HG03378 (cell line): ENCODE data around the gene THAP8.
"Not testable (repeated sequence)": the region's sequence is repeated elsewhere in the genome, so short reads cannot be mapped to it uniquely, and the experiment has no call there.

Source experiments
- ATAC-seq: cut with Tn5 transposase; IDR thresholded peaks from one replicate; pipeline ENCODE4 v1.9.1; 2021; ENCODE audit warnings: mild to moderate bottlenecking, moderate library complexity; ENCODE audit not compliant: unreplicated experiment

The THAP8 gene

DNA sequence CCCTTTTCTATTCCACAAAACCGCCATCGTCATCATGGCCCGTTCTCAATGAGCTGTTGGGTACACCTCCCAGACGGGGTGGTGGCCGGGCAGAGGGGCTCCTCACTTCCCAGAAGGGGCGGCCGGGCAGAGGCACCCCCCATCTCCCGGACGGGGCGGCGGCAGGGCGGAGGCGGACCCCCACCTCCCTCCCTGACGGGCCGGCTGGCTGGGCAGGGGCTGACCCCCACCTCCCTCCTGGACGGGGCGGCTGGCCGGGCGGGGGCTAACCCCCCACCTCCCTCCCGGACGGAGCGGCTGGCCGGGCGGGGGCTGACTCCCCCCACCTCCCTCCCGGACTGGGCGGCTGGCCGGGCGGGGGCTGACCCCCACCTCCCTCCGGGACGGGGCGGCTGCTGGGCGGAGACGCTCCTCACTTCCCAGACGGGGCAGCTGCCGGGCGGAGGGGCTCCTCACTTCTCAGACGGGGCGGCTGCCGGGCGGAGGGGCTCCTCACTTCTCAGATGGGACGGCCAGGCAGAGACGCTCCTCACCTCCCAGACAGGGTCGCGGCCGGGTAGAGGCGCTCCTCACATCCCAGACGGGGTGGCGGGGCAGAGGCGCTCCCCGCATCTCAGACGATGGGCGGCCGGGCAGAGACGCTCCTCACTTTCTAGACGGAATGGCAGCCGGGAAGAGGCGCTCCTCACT, 14.9 kb upstream of the THAP8 start:
- ATAC-seq, result not testable (repeated sequence)

DNA sequence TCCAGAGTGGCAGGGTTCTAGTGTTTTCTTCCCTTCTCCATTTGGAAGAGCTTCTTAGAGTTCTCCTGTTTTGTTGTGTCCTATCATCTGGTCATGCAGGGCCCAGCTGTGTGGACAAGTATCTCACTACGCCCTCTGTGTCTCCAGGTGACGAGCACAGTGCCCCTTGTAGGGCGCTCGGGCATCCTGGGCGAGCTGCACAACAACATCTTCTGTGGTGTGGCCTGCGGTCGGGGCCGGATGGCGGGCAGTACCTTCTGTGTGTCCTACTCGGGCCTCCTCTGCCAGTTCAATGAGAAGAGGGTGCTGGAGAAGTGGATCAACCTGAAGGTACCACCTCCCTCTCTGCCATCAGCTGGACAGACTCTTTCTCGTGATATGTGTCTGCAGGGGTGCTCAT, 13.6 kb upstream of the THAP8 start:
- no peak for ATAC-seq

DNA sequence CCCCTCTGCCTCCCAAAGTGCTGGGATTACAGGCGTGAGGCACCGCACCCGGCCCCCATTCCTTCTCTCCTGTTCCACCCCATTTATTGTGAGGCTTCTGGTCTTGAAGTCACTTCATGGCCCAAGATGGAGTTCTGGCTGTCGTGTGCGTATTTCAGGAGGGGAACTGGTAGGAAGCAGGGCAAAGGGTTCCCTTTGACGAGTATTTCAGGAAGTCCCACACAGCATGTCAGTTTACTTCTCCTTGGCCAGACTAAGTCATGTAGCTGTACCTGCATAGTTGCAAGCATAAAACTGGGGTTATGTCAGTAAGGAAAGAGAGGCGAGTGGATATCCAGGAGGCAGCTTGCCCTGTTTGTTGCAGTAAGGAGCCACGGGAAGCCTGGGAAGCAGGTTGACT, 10.7 kb upstream of the THAP8 start:
- no peak for ATAC-seq

DNA sequence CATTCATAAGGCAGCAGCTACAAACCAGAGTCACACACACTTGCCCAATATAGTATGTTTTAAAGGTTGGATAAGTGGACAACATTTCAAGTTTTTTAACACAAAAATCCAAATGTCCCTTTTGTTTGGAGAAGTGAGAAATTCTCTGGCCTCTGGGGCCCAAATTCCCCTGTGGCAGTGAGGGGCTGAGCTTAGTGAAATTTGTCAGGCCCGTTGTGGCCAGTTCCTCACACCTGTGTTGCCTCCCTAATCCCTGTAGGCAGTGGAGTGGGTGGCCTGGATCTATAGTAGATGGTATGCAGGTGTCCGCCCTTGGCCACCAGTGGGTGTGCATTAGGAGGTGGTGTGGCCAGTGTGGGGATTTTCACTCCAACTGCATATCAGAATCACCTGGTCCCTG, 7.3 kb upstream of the THAP8 start:
- ATAC-seq, result no peak

DNA sequence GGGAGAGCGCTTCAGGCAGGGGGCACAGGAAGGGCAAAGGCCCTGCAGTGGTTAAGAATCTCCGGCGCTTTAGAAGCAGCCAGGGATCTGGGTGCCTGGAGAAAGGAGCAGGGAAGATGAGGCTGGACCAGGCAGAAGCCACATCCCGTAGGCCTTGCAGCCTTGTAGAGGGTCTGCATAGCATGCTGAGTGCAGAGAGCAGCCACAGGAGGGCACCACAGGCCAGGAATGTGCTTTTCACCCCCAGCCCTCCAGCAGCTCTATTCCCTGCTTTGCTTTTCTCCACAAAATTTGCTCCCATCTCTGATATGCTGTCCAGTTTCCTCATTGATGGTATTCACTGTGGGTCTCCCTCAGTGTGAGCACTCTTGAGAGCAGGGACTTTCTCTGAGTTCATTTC, 6.3 kb upstream of the THAP8 start:
- ATAC-seq, result no peak

DNA sequence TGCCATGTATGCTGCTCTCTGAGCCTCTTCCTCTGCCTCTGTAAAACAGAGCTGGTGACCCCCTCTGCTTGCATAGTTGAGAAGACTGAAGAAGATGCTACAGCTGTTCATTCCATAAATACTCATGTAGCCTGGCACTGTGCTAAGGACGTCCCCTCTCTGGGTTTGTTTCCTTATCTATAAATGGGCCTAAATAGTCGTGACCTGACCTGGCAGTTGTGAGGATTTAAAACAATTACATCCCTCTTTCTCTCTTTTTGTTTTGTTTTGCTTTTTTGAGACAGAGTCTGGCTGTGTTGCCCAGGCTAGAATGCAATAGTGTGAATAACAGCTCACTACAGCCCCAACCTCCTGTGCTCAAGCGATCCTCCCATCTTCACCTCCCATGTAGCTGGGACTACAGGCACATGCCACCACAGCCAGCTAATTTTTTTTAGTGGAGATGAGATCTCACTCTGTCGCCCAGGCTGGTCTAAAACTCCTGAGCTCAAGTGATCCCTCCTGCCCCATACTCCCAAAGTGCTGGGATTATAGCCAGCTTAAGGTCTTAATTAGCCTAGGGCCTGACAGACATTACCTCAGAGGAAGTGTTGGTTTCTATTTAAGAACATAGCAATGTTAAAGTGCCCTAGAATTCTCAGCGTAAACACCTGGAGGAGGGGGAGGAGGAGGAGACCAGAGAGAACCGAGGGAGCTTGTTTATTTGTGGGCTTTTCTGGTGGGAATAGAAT, 5.3 kb upstream of the THAP8 start:
- no peak for ATAC-seq

DNA sequence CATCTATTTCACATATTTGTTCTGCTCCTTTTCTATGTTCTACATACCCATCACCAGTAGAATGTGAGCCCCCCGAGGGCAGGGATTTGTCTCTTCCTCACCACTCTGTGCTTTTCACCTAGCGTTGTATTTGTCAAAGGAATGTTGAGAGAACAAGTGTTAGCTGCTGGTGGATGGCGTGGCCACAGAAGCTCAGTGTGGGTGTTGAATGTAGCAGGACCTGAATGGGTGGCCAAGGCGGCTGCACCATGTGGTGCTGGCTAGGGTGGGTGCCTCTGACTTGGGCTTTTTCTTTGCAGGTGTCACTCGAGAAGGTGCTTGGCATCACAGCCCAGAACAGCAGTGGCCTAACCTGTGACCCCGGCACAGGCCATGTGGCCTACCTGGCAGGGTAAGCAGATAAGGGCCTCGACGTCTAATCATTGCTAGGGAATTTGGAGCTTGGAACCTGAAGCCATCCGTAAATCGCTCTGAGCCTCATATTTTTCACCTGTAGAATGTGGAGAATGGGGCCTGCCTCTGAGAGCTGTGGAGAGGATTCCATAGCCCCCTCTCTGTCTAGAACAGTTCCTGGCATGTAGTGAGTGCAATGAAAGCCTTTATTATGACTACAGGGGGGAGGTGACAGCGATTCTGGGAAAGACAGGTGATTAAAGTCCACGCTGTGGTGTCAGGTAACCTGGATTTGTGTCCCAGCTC, 4.5 kb upstream of the THAP8 start:
- ATAC-seq, result no peak

DNA sequence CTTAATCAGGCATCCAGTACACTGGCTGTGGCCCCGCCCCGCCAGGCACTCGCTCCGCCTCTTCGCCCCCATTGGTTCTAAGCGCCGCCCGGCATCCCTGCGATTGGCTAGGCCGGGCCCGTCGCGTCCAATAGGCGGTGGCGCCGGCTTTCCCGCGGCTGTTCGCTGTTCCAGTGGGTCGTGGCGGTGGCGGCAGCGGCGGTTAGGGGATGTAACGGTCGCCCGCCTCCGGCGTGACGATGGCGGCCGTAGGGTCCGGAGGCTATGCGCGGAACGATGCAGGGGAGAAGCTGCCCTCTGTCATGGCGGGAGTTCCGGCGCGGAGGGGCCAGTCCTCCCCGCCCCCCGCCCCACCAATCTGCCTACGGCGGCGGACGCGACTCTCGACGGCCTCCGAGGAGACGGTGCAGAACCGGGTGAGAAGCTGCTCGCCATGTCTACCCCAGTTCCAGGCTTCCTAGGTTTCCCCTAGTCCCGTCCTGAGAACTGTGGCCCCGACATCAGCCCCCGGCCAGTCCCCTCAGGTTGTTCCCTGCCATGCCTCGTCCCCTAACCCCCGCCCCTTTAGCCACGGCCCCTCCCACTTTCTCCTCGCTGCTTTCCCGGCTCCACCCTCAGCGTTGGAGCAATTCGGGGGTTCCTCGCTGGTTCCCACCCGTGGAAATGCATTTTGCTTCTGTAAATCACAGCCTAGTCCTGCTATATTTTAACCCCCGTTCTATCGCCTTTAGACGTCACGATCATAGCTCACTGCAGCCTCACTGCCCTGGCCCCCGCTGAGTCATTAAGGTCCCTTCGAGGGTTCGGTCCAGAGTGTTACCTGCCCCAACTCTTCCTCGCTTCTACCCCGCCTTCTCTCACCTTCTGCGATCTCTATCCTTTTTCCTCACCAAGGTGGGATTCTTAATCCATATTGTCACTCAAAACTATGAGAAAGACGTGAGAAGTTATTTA, 925 bp upstream of the THAP8 start, which contains the start of gene WDR62:
Gene WDR62, plus strand, starts transcription at position 165 of the 954 bp plus-strand sequence. Its CDS starts 75 bp downstream, at position 240.
- peak; percentile 69 for ATAC-seq

DNA sequence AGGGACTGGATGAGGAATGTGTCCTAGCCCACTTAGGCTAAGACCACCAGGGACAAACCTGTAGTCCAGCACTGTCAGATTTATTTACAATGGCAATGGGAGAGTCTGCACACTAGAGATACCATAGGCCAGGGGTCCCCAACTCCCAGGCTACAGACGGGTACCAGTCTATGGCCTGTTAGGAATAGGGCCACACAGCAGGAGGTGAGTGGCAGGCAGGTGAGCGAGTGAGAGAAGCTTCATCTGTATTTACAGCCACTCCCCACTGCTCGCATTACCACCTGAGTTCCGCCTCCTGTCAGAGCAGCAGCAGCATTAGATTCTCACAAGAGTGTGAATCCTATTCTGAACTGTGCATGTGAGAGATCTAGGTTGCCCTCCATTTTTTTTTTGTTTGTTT, 2.4 kb downstream of the THAP8 start:
- no peak for ATAC-seq

DNA sequence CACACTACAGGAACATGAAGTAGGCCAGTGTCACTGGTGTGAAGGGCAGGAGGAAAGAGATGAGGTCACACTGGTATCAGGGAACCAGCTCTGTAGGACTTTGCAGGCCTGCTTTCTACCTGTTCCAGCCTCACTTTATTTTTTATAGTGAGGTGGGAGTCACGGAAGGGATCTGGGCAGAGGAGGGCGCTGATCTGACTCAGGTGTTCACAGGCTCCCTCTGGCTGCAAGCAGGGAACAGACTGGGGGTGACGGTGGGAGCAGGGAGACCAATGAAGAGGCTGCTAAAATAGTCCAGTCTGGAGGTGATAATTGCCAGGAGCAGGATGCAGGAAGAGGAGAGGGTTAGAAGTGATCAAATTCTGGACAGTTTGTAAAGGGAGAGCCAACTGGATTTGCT, 2.8 kb downstream of the THAP8 start:
- ATAC-seq, result no peak

DNA sequence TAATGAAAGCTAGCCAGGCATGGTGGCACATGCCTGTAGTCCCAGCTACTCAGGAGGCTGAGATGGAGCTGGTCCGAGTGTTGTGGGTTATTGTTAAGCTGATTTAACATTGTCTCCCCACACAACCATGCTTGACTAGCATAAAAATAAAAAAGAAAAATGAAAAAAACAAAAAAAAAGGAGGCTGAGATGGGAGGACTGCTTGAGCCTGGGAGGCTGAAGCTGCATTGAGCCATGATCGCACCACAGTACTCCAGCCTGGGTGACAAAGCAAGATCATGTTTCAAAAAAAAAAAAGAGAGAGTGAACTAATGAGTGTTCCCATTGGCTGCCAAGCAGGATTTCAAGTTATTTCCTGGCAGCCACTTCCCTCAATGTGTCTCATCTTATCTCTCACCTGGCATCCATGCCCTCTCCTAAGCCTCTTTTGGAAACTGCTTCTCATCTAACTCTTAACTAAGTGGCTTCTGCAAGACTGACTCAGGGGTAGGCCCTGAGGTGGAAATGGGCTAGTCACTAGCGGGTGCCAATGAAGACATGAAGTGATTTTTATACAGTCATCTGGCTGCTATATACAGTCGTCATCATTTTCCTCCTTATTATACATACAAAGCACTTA, 4.9 kb downstream of the THAP8 start:
- ATAC-seq, result no peak

DNA sequence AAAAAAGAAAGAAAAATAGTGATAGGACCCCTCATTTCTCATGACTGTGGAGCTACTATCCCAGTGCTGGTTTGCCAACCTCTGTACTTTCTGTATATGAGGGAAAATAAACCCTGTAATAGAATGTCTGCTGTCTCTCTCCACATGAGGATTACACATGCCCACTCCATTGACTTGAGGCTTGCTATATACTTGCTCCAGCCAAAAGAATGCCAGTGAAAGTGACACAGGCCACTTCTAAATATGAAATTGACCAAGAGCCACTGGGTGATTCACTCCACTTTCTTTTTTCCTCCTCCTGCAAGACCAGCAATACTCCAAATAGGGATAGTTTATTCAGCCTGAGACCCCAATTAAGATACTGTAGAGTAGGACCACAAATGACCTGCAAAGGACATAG, 6.2 kb downstream of the THAP8 start:
- no peak for ATAC-seq

DNA sequence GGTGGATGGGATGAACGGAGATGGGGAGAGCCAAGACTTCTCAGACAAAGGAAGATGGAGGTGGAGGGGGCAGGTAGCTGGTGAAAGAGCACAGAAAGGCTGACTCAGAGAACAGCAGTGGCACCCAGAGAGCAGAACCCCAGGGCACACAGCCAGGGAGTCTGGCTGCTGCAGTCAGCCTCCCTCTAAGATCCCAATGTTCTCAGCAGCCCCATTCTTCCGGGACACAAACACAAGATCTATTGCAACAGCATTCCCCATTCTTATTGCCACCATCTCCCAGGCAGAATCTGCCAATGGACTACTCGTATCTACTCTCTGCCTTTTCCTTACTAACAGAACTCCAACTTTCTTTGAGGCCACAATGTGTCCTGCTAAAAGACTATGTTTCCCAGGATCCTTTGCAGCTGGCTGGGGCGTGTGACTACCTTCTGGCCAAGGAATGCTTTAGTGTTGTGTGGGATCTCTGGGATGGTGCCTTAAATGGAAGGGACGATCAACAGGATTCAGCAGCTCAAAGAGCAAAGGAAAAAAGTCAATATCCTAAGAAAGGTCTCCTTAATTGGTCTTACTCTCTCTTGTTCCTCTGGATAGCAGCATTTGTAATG, 7.5 kb downstream of the THAP8 start:
- no peak for ATAC-seq

DNA sequence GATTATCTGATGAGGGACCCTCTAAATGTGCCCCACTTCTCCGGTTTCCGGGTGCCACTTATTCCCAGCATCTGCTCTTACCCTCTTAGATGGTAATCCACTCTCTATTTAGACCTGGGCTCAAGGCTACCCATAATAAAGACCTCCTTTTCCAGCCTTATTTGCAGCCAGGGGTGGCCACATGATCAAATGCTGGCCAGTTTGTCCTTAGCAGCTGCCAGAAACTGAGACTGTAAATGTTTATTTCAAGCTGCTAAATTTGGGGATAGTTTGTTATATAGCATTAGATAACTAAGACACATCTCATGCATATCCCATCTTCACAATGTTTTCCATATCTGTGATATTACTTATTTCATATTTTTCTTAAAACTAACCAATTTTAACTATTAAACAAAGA, 10.1 kb downstream of the THAP8 start:
- ATAC-seq, result no peak

DNA sequence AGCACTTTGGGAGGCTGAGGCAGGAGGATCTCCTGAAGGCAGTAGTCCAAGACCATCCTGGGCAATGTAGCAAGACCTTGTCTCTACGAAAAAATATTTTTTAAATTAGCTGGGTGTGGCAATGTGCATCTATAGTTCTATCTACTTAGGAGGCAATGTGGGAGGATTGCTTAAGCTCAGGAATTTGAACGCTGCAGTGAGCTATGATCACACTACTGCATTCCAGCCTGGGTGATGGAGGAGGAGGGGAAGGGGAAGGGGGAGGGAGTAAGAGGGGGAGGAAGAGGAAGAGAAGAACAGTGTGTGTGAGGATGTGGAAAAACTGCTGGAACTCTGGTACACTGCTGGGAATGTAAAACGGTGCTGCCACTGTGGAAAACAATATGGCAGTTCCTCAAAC, 12.3 kb downstream of the THAP8 start:
- no peak for ATAC-seq

DNA sequence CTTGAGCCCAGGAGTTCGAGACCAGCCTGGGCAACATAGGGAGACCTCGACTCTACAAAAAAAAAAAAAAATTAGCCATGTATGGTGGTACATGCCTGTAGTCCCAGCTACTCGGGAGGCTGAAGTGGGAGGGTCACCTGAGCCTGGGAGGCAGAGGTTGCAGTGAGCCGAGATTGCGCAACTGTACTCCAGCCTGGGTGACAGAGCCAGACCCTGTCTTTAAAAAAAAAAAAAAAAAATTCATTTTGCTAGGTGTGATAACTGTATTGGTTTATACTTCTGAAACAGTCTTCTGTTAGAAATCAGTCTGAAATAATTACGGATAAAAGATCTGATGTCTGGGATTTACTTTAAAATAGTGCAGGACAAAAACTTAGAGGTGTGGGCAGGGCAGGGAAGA, 13.0 kb downstream of the THAP8 start:
- ATAC-seq, result not testable (repeated sequence)

DNA sequence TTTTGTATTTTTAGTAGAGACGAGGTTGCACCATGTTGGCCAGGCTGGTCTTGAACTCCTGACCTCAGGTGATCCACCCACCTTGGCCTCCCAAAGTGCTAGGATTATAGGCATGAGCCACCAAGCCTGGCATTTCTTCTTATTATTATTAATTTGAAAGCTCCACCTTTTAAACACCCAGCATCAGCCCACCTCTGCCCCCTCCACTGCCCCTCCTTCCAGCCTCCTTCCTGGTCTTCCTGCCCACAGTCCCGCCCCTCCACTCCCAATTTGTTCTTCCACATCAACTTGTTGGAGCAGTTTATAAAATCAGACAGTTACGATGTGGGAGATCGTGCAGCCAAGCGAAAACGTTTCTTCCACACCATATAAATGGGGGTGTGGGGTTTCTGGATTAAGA, 13.6 kb downstream of the THAP8 start:
- no peak for ATAC-seq

DNA sequence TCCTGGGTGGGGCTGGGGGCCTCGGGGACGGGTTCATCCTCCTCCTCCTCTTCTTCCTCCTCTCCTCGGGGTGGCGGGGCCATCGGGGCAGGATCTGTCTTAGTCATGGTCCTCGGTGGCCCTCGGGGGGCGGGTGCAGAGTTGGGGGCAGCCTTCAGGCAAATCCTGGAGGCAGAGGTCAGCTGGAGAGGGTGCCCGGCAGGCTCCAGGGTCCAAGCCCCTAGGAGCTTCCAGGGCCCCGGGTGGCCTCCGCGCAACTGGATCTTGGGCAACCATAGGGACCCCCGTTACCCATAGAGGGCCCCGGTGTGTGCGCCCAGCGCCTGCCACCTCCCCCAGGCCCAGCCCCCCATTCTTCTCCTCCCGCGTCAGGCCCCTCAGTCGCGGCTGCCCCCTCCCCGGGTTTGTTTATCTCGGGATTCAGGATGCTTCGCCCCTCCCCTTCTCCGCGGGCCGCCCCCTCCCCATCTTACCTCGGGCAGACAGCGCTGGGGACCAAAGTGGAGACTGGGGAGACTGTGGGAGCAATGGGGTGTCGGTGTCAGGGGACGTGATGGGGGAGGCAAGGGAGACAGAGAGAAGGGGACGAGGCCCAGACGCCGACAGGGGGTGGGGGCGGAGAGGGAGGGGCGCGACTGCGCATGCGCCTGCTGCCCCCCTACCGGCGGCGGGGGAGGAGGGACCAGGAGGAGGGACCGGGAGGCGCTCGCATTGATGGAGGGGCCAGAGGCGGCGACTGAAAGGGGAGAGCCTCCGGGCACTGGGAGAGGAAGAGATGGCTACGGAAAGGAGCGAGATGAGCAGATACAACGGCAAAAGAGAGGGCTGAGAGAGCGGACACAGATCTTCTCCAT, 21.6 kb downstream of the THAP8 start, which contains the start of gene CLIP3:
Gene CLIP3, minus strand, starts transcription at position 623 of the 854 bp plus-strand sequence. Its CDS starts 516 bp downstream, at position 107.
- no peak for ATAC-seq

DNA sequence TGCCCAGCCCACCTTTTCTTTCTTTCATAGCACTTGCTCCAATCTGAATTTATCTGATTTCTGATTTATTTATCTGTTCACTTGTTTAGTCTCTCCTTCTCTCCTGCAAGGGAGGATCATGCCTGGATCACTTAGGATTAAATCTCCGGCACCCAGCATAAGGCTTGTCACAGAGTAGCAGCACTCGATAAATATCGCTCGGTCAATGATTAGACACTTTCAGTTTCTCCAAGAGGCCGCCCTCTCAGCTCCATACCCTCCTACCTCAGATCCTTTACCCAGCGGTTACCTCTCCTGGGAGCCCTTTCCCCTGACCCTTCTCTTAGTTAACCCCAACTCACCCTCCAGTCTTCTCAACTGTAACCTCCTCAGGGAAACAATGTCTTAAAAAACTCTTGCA, 22.8 kb downstream of the THAP8 start:
- no peak for ATAC-seq
